HuH-7 (cell line): ENCODE measurements around the gene EYA2.

Experiments used
- DNase-seq: peaks from one replicate; pipeline ENCODE4 v3.0.0; 2011; ENCODE audit warnings: low spot score

EYA2 gene

GRCh38 chr20:47007826-47008655, 113.4 kb downstream of the EYA2 start:
- no peak for DNase-seq

DNA sequence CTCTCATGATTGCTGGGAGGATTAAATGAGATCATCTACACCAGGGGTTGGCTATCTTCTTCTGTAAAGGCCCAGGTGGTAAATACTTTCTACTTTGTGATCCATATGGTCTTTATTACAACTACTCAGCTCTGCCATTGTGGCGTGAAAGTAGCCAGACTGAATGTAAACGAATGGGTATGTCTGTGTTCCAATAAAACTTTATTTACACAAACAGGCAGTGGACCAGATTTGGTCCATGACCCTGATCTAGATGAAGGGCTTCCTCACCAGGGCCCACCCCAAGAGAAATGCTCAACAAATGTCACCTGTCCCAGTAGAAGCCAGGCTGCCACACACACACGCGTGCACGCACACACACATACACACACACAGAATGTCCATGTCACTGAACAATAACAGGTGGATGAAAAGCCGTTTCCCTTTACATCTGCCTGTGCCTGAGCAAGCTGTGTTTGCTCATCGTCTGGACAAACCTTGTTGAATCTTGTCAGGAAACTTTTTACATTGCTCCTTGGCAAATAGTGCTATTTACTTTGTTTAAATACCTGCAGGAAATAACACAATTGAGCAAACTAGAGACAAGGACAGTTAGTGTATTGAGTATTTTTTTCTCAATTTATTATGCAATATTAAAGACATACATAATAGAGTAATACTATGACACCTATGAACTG, 114.3 kb downstream of the EYA2 start:
- DNase-seq = no peak

DNA sequence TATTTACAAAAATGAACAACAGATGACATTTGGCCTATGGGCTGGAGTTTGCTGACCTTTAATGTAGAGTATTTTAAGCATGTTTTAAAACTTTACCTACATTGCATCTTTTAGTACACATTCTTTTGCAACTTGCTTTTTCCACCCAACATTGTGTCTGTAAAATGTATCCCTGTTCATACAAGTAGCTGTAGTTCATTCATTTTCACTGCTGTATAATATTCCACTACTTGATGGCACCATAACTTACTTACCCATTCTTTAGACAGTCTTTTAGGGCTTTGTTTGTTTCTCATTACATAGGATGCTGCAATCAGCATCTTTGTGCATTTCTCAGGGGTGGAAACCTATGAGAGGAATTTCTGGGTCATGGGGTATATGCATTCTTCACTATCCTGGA, 115.1 kb downstream of the EYA2 start:
- no peak for DNase-seq

GRCh38 chr20:47011984-47012383, 117.3 kb downstream of the EYA2 start:
- no peak for DNase-seq

GRCh38 chr20:47013606-47014005, 119.0 kb downstream of the EYA2 start:
- DNase-seq = no peak

DNA sequence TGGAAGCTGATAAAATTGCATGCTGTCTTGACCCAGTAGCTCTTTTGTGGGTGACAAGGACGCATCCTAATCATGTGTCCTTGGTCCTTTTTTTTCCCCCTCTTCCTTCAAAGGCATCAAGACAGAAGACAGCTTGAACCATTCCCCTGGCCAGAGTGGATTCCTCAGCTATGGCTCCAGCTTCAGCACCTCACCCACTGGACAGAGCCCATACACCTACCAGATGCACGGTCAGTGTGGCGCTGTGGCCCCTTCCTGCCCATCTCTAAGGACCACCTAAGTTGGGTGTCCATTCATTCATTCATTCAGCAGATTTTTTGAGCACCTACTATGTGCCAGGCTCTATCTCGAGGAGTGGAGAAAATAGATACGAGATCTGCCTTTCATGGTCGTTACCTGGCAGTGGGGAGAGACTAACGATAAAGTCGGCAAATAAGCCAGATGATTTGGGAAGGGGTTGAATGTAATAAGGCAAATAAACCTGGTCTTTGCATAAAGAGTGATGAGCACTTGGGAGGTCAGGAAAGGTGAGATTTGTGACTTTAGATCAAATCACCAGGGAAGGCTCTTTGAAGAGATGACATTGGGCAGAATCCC, 121.5 kb downstream of the EYA2 start:
- no peak for DNase-seq

- no peak for DNase-seq
These were observed 123.7 kb downstream of the EYA2 start for GRCh38 chr20:47018381-47018780.

- no peak for DNase-seq
These were observed 124.6 kb downstream of the EYA2 start for GRCh38 chr20:47019121-47019824.

DNA sequence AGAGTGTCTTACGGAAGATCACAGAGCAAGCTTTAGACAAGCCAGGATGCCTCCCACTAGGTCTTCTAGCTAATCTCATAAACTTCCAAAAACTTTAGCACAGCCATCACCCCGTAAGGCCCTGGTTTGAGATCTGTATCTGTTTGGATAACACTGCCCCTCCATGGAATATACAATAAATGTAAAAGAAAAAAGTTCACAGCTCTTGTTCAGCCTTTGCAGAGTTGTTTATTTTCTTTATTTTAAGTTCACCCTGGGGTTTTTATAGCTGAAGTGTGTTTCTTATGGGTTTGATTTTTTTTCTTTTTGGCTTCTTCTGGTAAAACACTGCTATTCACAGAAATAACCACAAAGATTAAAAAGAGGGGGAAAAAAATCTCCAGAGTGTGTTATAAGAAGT, 125.6 kb downstream of the EYA2 start:
- no peak for DNase-seq

DNA sequence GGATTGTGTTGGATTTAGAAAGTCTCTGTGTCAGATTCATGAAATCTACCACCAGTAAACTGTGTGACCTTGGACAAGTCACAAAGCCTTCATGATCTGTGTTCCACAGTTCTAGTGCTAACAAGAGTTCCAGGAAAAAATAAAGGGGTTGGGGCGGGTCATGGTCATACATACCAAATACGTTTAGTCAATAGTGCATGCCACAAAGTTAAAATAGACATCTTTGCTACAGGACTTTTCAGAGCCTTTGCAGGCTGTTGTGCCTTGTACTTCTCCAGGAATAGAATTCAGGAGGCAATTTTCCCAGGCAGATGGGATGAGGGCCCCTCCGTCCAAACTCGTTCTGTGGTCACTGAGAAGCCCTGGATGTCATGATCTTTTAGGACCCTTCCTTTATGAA, 127.2 kb downstream of the EYA2 start:
- DNase-seq = no peak

DNA sequence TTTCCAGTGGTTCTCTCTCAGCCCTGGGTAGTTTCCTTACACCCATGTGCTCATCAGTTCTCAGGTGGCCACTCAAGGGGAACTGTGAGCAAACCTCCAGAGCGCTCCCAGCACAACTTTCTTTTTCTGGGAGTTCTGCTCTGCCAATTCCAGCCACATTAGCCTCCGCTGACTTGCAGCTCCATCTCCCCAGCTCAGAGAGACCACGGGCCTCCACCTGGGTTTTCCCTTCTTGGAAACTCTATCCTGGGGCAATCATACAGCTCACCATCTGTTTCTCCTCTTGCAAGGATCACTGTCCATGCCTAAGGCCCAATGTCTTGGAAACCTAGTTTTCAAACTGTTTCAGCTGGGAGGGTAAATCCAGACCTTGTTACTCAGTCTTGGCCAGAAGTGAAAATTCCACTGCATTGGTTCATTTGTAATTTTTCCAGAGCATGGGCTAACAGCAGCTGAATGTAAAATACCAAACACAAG, 129.9 kb downstream of the EYA2 start:
- no peak for DNase-seq

DNA sequence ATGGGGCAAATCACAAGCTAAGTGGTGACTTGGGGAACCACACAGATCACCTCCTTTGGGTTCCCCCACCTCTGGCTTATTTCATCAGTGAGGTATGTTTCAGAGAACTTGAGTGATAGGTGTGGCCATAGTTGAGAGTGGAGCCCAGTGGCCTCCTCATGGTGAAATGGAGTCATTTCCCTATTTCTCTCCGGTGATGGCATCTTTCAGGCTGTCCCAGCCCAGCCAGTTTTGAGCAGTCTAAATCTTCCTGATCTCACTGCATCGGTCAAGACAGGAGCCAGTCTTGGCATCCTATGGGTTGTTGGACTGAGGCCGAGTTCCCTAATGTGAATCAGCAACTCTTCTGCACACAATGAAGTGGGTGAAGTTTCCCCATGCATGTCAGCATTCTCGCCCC, 132.4 kb downstream of the EYA2 start:
- DNase-seq = no peak

DNA sequence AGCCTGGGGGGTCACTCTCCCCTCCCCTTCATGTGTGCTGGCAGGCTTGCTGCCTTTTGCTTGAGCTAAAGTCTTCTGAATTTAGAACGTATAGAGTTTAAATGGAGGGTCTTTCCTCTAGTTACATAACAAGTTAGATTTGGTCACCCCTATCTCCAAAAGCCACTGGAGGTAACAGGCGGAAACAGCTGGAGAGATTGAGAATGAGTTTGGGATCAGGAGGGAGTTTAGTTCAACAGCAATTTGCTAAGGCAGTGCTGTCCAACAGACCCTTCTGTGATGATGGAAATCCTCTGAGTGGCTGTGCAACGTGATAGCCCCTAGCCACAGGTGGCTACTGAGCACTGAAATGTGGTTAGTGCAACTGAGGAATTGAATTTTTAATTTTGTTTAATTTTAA, 132.8 kb downstream of the EYA2 start:
- DNase-seq = no peak

GRCh38 chr20:47028487-47028886, 133.8 kb downstream of the EYA2 start:
- DNase-seq = no peak

- DNase-seq = no peak
These were observed 135.2 kb downstream of the EYA2 start for GRCh38 chr20:47029845-47030244.

DNA sequence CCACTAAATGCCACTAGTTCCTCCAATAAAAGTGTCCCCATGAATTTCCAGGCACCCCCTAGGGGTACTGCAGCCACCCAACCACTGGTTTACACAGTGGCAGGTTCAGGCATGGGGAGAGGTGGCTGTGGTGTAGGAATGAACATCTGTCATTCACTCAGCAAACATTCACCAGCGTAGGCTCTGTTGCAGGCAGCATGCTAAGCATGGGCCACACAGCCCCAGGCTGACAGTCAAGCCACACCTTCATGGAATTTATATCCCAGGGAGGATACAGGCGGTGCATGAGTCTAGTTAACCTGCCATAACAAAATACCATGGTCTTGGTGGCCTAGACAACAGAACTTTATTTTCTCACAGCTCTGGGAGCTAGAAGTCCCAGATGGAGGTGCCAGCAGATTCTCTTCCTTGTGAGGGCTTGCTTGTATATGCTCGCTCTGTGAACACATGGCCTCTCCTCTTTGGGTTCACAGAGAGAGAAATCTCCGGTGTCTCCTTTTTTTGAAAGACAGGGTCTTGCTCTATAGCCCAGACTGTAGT, 135.7 kb downstream of the EYA2 start:
- no peak for DNase-seq

- no peak for DNase-seq
These were observed 136.4 kb downstream of the EYA2 start for GRCh38 chr20:47031004-47031403.

- DNase-seq = no peak
These were observed 137.2 kb downstream of the EYA2 start for GRCh38 chr20:47031821-47032220.

- DNase-seq = no peak
These were observed 138.4 kb downstream of the EYA2 start for GRCh38 chr20:47032933-47033578.

GRCh38 chr20:47033665-47034064, 139.0 kb downstream of the EYA2 start:
- no peak for DNase-seq

- no peak for DNase-seq
These were observed 140.5 kb downstream of the EYA2 start for GRCh38 chr20:47035026-47035590.
